ENCODE results near the gene STIMATE. TPM values are rescaled to one million over a fixed set of nuclear protein-coding genes. Genes with fewer than 3 reads are reported as not detected.

Gene STIMATE
- total and polyA plus RNA-seq, 3 donors from 2014 or later, result 16.7 to 42.9 (median 33.2) TPM

DNA sequence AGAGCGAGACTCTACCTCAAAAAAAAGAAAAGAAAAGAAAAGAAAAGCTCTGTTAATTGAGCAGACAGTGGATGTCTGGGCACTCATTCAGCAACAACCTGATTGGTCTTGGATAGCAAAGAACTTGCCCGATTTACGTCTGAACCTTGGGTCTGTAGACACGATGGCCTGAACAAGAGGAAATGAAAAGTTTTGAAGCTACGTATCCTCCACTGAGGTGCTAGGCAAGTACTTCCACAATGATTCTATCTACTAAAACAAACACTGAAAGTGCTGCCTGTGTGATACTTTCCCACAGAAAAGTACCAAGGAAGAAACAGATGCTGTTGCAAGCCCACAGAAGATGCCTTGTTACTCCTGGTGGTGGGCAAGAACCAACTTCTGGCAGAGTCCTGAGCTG is 40.7 kb downstream of the STIMATE start:
- DNase-seq, result no peak
- Histone ChIP-seq H3K27ac (no peak overlapping the region), H3K9me3 (no peaks in the 10 kb centered on the region), H3K4me1 (no peaks in the 10 kb centered on the region), H3K4me3 (no peak overlapping the region), H3K36me3 (ENCODE audit: low read depth, missing control alignments) (no peaks in the 10 kb centered on the region), H3K27me3 (no peaks in the 10 kb centered on the region)
- TF ChIP-seq, protein P1, sequence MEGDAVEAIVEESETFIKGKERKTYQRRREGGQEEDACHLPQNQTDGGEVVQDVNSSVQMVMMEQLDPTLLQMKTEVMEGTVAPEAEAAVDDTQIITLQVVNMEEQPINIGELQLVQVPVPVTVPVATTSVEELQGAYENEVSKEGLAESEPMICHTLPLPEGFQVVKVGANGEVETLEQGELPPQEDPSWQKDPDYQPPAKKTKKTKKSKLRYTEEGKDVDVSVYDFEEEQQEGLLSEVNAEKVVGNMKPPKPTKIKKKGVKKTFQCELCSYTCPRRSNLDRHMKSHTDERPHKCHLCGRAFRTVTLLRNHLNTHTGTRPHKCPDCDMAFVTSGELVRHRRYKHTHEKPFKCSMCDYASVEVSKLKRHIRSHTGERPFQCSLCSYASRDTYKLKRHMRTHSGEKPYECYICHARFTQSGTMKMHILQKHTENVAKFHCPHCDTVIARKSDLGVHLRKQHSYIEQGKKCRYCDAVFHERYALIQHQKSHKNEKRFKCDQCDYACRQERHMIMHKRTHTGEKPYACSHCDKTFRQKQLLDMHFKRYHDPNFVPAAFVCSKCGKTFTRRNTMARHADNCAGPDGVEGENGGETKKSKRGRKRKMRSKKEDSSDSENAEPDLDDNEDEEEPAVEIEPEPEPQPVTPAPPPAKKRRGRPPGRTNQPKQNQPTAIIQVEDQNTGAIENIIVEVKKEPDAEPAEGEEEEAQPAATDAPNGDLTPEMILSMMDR (IDR thresholded peaks at IDR 0.05), result no peak
- TF ChIP-seq POLR2A (IDR thresholded peaks at IDR 0.05), result no peak
- WGBS, 2 donors, result 77 to 82% methylated on average over 5 of the region's 5 CpGs
- intact Hi-C loops (cut with DNase I; ENCODE audit: low total_unique reads), result no loop called here

GRCh38 chr3:52854013-52854412 is 43.3 kb downstream of the STIMATE start:
- H3K36me3 ChIP-seq (ENCODE audit: low read depth, missing control alignments), result no peaks in the 10 kb centered on the region
- no peak for DNase-seq

DNA sequence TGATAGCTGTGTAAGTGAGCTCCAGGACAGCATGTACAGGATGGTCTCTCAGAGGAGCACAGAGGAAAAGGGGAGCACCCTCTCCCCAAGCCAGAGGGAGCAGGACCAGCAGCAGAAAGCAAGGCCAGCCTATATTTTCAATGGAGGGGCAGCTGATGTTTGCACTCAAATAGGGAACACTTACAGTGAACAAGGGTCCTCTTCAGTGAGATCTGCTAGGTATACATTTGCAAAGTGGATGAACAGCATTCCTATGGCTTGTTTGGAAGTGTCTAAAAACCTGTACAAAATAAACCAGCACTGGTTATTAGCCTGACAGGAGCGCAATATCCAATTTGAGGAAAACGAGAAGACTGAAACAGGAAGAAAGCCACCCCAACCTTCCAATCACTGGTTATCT is 44.9 kb downstream of the STIMATE start:
- Histone ChIP-seq H3K27me3 (no peaks in the 10 kb centered on the region), H3K9me3 (no peaks in the 10 kb centered on the region), H3K36me3 (ENCODE audit: low read depth, missing control alignments) (no peaks in the 10 kb centered on the region), H3K4me3 (no peak overlapping the region), H3K27ac (no peak overlapping the region), H3K4me1 (no peaks in the 10 kb centered on the region)
- no peak for DNase-seq
- 69 to 79% methylated on average over 2 of the region's 2 CpGs for WGBS, 2 donors
- TF ChIP-seq, protein P1 (IDR thresholded peaks at IDR 0.05), result no peak
- no peak for TF ChIP-seq POLR2A (IDR thresholded peaks at IDR 0.05)
- intact Hi-C loops (cut with DNase I; ENCODE audit: low total_unique reads), result no loop called here

More at GRCh38 chr3:52854013-52854412, 43.3 kb downstream of the STIMATE start:
- TF ChIP-seq, protein P1 (IDR thresholded peaks at IDR 0.05), result no peak
- TF ChIP-seq POLR2A (IDR thresholded peaks at IDR 0.05), result no peak
- Histone ChIP-seq H3K4me1 (no peaks in the 10 kb centered on the region), H3K27ac (no peak overlapping the region), H3K4me3 (no peak overlapping the region), H3K27me3 (no peaks in the 10 kb centered on the region), H3K9me3 (no peaks in the 10 kb centered on the region)
- intact Hi-C loops (cut with DNase I; ENCODE audit: low total_unique reads), result no loop called here
- WGBS, 2 donors, result 83 to 89% methylated on average over 2 of the region's 2 CpGs

GRCh38 chr3:52851348-52851747 is 46.0 kb downstream of the STIMATE start:
- Histone ChIP-seq H3K27me3 (no peaks in the 10 kb centered on the region), H3K9me3 (no peaks in the 10 kb centered on the region), H3K36me3 (ENCODE audit: low read depth, missing control alignments) (no peaks in the 10 kb centered on the region), H3K27ac (no peak overlapping the region), H3K4me1 (no peaks in the 10 kb centered on the region), H3K4me3 (no peak overlapping the region)
- DNase-seq, result peak; percentile 52
- TF ChIP-seq, protein P1 (IDR thresholded peaks at IDR 0.05), result peak; percentile 26 to 59 (median 54)
- TF ChIP-seq POLR2A (IDR thresholded peaks at IDR 0.05), result no peak
- intact Hi-C loops (cut with DNase I; ENCODE audit: low total_unique reads), result no loop called here
- WGBS, 2 donors, result 43 to 69% methylated on average over 3 of the region's 3 CpGs

DNA sequence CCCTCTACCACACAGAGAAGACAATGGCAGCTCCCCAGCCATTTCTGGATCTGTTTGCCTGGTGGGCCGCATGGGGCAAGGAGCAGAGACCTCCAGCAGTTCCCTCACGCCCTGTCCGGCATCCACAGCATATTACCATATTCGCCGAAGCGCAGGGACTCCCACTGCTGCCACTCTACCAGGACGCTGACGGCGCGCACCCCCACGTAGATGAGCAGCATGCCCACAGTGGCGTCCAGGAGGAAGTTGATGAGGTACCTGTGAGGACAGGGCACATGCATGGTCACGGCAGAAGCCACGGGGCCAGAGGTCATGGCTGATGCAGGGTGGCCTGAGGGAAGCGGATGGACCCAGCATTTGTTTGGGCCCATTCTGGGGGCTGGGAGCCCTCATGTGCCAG is 47.7 kb downstream of the STIMATE start:
- Histone ChIP-seq H3K36me3 (ENCODE audit: low read depth, missing control alignments) (no peaks in the 10 kb centered on the region), H3K9me3 (no peaks in the 10 kb centered on the region), H3K4me3 (no peak overlapping the region), H3K27ac (no peak overlapping the region), H3K27me3 (no peaks in the 10 kb centered on the region), H3K4me1 (peaks cover 4% of the 10 kb centered on the region)
- intact Hi-C loops (cut with DNase I; ENCODE audit: low total_unique reads), result no loop called here
- 96% methylated on average over 15 of the region's 15 CpGs; no CpG with 5 or more reads in 1 of the 2 donors for WGBS, 2 donors
- TF ChIP-seq, protein P1 (IDR thresholded peaks at IDR 0.05), result no peak
- no peak for TF ChIP-seq POLR2A (IDR thresholded peaks at IDR 0.05)
- no peak for DNase-seq
